Spinal cord (tissue), 10 donors: ENCODE measurements around the gene LRP5. TPM values are rescaled to one million over a fixed set of nuclear protein-coding genes. Genes with fewer than 3 reads are reported as not detected.
A peak's percentile ranks its signal among the peaks of the same experiment; 100 is the strongest.
"Not testable (repeated sequence)": the region's sequence is repeated elsewhere in the genome, so short reads cannot be mapped to it uniquely, and the experiment has no call there.

Source experiments
- DNase-seq, 6 donors: peaks; one replicate each; pipeline versions ENCODE4 v3.0.0 to v3.0.0-alpha.2; 2013 to 2015; ENCODE audit warnings: low spot score in 6 of 6, low read depth in 4 of 6
- H3K27ac ChIP-seq: one replicate; pipeline ENCODE4 v1.5.1; 2013; ENCODE audit warnings: low read depth, low read length, control low read depth
- H3K27me3 ChIP-seq: one replicate; pipeline ENCODE4 v1.6.1; 2013; ENCODE audit warnings: low read length; ENCODE audit not compliant: control insufficient read depth, insufficient read depth
- H3K36me3 ChIP-seq: one replicate; pipeline ENCODE4 v1.6.1; 2013; ENCODE audit warnings: low read length; ENCODE audit not compliant: control insufficient read depth, insufficient read depth
- H3K4me1 ChIP-seq: one replicate; pipeline ENCODE4 v1.6.1; 2013; ENCODE audit warnings: low read length; ENCODE audit not compliant: control insufficient read depth, insufficient read depth
- H3K4me3 ChIP-seq: one replicate; pipeline ENCODE4 v1.5.1; 2013; ENCODE audit warnings: low read depth, low read length, control low read depth
- H3K9me3 ChIP-seq: one replicate; pipeline ENCODE4 v1.6.1; 2013; ENCODE audit warnings: low read length; ENCODE audit not compliant: control insufficient read depth, insufficient read depth
- WGBS: methylation state at CpG from one replicate; pipeline ENCODE4 v1.1.5; 2013; ENCODE audit warnings: missing lambda C conversion rate; ENCODE audit not compliant: insufficient coverage; 5-methylcytosine and 5-hydroxymethylcytosine counted together
- polyA plus RNA-seq, 2 donors: library from polyadenylated mRNA; unstranded; fragments of 120-200 nt; gene quantifications; one replicate each; pipeline ENCODE4 v1.2.1, GENCODE V29; 2013; ENCODE audit not compliant: insufficient read length in 2 of 2
- total RNA-seq, 2 donors: library from RNA; depleted of rRNA in 1 of 2; stranded (reverse); fragments of 120-200 nt in 1 of 2; fragments of >200 nt in 1 of 2; gene quantifications; one replicate each; pipeline versions ENCODE4 v1.2.3 to v1.2.4, GENCODE V29; 2013 to 2014
- donor health status: healthy.

LRP5 gene
- total and polyA plus RNA-seq, 4 donors = 12.8 to 32.4 (median 25.7) TPM

GRCh38 chr11:68450711-68451110 is 138.3 kb downstream of the LRP5 start:
- Histone ChIP-seq H3K27ac (no peak overlapping the region), H3K36me3 (peaks cover 41% of the 10 kb centered on the region), H3K27me3 (no peaks in the 10 kb centered on the region), H3K4me1 (peaks cover 7% of the 10 kb centered on the region), H3K9me3 (no peaks in the 10 kb centered on the region), H3K4me3 (no peak overlapping the region)
- 98% methylated on average over 6 of the region's 8 CpGs for WGBS
- DNase-seq = no peak

- 38% methylated on average over 5 of the region's 8 CpGs for WGBS
- H3K27ac ChIP-seq = no peak overlapping the region
- no peaks in the 10 kb centered on the region for H3K9me3 ChIP-seq
- H3K4me3 ChIP-seq = no peak overlapping the region
- DNase-seq = no peak
- H3K4me1 ChIP-seq = peaks cover 3% of the 10 kb centered on the region
- H3K36me3 ChIP-seq = peaks cover 4% of the 10 kb centered on the region
- no peaks in the 10 kb centered on the region for H3K27me3 ChIP-seq
These were observed 142.4 kb downstream of the LRP5 start for GRCh38 chr11:68454767-68455166.

GRCh38 chr11:68455485-68455884 is 143.1 kb downstream of the LRP5 start:
- WGBS = 77% methylated on average over 7 of the region's 8 CpGs
- H3K4me1 ChIP-seq = peaks cover 6% of the 10 kb centered on the region
- no peaks in the 10 kb centered on the region for H3K9me3 ChIP-seq
- H3K4me3 ChIP-seq = no peak overlapping the region
- H3K36me3 ChIP-seq = no peaks in the 10 kb centered on the region
- H3K27me3 ChIP-seq = no peaks in the 10 kb centered on the region
- no peak for DNase-seq
- no peak overlapping the region for H3K27ac ChIP-seq

- Histone ChIP-seq H3K36me3 (no peaks in the 10 kb centered on the region), H3K4me1 (peaks cover 6% of the 10 kb centered on the region), H3K27ac (no peak overlapping the region), H3K27me3 (no peaks in the 10 kb centered on the region), H3K9me3 (no peaks in the 10 kb centered on the region), H3K4me3 (no peak overlapping the region)
- WGBS = 77% methylated on average over 7 of the region's 8 CpGs
- DNase-seq = no peak
These were observed 145.0 kb downstream of the LRP5 start for GRCh38 chr11:68457216-68457897.

- Histone ChIP-seq H3K36me3 (no peaks in the 10 kb centered on the region), H3K4me3 (no peak overlapping the region), H3K4me1 (peaks cover 7% of the 10 kb centered on the region), H3K9me3 (no peaks in the 10 kb centered on the region), H3K27ac (no peak overlapping the region), H3K27me3 (no peaks in the 10 kb centered on the region)
- WGBS = 91% methylated on average over 7 of the region's 7 CpGs
- no peak for DNase-seq
These were observed 145.5 kb downstream of the LRP5 start for GRCh38 chr11:68457898-68458249.

DNA sequence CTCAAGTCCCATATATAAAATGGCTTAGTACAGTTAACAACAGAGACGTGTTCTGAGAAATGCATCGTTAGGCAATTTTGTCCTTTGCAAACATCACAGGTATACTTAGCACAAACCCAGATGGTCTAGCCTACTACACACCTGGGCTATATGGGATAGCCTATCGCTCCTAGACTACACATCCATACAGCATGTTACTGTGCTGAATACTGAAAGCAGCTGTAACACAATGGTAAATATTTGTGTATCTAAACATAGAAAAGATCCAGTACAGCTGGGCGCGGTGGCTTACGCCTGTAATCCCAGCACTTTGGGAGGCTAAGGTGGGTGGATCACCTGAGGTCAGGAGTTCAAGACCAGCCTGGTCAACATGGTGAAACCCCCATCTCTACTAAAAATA is 145.9 kb downstream of the LRP5 start:
- H3K27me3 ChIP-seq, H3K4me3 ChIP-seq, H3K36me3 ChIP-seq, H3K9me3 ChIP-seq, H3K4me1 ChIP-seq, H3K27ac ChIP-seq, DNase-seq: not testable (repeated sequence)
- WGBS = no CpG with 5 or more reads among the region's 6 CpGs

DNA sequence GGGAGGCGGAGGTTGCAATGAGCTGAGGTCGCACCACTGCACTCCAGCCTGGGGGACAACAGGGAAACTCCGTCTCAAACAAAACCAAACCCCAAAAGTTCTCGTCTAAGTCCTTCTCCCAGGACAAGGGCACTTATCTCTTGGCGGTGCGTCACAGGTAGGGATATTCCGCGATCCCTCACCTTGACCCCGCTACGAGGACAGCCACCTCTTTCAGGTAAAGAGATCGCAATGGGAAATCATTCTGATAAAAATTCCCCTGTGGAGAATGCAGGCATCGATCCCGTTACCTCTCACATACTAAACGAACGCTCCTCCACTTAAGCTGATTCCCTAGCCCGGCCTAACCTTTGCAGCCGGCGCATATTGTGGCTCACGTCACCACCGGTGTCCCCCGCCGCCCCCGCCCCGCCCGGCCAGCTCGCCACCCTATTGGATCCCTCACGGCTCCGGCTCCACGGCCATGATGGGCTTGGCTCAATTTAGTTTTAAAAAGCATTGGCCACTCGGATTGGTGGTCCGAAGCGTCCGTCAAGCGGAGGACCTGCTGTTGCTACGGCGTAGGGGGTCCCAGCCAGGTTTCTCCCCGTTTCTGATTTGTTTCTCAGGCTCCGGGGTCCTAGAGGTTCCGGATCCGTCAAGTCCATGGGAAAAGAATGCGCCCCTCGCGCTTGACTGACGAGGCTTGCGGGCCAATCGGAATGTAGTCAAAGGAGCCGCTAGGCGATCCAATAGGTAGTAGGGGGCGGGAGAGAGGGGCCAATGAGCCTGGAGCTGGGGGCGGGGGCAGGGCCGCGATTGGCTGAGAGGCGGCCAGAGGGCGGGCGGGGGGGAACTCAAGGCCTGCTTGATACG is 147.7 kb downstream of the LRP5 start:
- peaks cover 19% of the 10 kb centered on the region for H3K4me1 ChIP-seq
- no peaks in the 10 kb centered on the region for H3K36me3 ChIP-seq
- peak; percentile 97 to 100 (median 99) for DNase-seq
- 2% methylated on average over 56 of the region's 56 CpGs for WGBS
- no peaks in the 10 kb centered on the region for H3K9me3 ChIP-seq
- peak overlapping the region; percentile 89 for H3K27ac ChIP-seq
- H3K27me3 ChIP-seq = no peaks in the 10 kb centered on the region
- peak overlapping the region; percentile 62 for H3K4me3 ChIP-seq

DNA sequence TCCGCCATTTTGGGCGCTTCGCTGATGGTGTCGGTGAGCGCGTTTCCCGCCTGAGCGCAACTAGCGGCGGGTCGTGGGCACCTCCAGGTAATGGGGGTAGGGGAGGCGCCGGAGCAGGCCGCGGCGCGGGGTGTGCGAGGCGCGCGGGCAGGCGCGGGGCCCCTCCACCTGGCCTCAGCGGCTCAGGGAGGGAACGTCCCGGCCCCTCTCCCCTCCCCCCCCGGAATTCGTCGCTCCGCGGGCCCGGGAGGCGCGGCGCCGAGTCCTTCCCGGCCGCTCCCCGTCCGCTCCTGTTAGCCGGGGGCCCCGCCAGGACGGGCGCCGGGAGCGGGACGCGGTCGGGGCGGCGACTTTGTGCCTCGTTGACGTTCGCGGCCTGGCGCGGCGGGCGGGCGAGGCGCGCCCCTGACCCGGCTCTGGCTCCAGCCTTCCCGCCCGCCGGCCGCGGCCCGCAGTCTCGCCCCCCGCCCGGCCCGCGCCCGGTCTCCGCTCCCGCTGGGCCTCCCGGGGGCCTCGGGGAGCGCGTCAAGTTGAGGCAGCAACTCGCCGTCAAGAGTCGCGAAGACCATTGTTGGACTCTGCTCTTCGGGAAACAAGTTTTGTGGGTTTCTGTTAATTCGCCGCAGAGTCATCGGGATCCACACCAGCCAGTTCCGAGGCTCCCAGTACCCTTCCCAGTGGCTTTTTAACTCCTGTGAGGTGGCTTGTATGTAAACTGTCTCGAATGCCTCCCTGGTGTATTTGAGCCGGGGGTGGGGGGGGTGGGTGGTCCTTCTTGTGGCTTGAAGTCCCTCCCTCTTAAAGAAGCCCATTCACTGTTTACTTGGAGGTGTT is 148.6 kb downstream of the LRP5 start, which contains the start of gene PPP6R3:
PPP6R3 (plus strand) TSS at position 12 of the 834 bp plus-strand sequence. CDS start 76,913 bp downstream, outside the sequence.
- no peaks in the 10 kb centered on the region for H3K27me3 ChIP-seq
- whole genome bisulfite sequencing = under 1% methylated on average over 86 of the region's 92 CpGs
- no peaks in the 10 kb centered on the region for H3K36me3 ChIP-seq
- peak within 1 kb of the TSS; percentile 89 for H3K27ac ChIP-seq
- peaks cover 19% of the 10 kb centered on the region for H3K4me1 ChIP-seq
- H3K9me3 ChIP-seq = no peaks in the 10 kb centered on the region
- peak in 4 of 6 donors; percentile 25 to 79 (median 50) for DNase-seq
- H3K4me3 ChIP-seq = peak within 1 kb of the TSS; percentile 62

DNA sequence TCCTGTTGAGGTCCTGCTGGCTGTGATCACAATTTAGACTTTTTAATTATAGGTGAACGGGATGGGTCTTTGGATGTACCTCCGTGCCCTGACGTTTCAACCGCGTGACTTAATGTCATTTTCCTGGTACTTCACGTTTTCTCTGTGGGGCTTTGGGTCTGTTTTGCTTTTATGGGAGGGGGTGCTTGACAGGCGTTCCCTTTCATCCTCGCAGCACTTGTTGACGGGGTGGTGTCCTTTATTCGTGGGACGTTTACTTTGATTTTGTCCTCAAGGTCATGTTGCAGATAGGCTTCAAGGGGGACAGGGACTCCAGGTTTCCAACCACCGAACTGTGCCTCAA is 149.2 kb downstream of the LRP5 start:
- H3K4me1 ChIP-seq = peaks cover 19% of the 10 kb centered on the region
- H3K27ac ChIP-seq = no peak overlapping the region
- no peaks in the 10 kb centered on the region for H3K9me3 ChIP-seq
- WGBS = 2% methylated on average over 11 of the region's 12 CpGs
- H3K36me3 ChIP-seq = no peaks in the 10 kb centered on the region
- H3K27me3 ChIP-seq = no peaks in the 10 kb centered on the region
- peak overlapping the region; percentile 59 for H3K4me3 ChIP-seq
- DNase-seq = no peak
